H1 (cell line): ENCODE measurements around the gene AFF2. TPM values are rescaled to one million over a fixed set of nuclear protein-coding genes. Genes with fewer than 3 reads are reported as not detected.

Experiments used
- CTCF ChIA-PET: fragments of 300-600 bp; sonication (Branson Sonifier 250); formaldehyde crosslinking; loops from one replicate; lab custom pipeline; 2021; ENCODE audit not compliant: partially characterized antibody; lab: Charles Lee
- POLR2A ChIA-PET: fragments of 300-600 bp; sonication (Branson Sonifier 250); formaldehyde crosslinking; loops from one replicate; lab custom pipeline; 2021; ENCODE audit warnings: inconsistent platforms; ENCODE audit not compliant: partially characterized antibody; lab: Charles Lee
- DNase-seq, 2 experiments: peaks; one replicate each; pipeline versions ENCODE4 v3.0.0 to v3.0.0-alpha.2; 2010 to 2022; ENCODE audit warnings: low spot score in 2 of 2, low read depth in 1 of 2, mixed read lengths in 1 of 2
- FAIRE-seq: peaks from 2 replicates; lab custom pipeline; 2011; peaks lifted over from hg19 to GRCh38; lab: Jason Lieb, UNC
- H2AFZ ChIP-seq: 2 replicates; pipeline ENCODE4 v1.8.1; 2012; ENCODE audit warnings: low read length, inconsistent platforms
- H2AK5ac ChIP-seq: 2 replicates; pipeline ENCODE4 v1.6.1; 2013; ENCODE audit warnings: low read depth, low read length
- H2BK120ac ChIP-seq: replicated peaks from 2 replicates; pipeline ENCODE3; 2013; ENCODE audit warnings: low read depth, low read length, inconsistent platforms
- H2BK12ac ChIP-seq: 2 replicates; pipeline ENCODE4 v1.6.1; 2013; ENCODE audit warnings: low read depth, low read length
- H2BK15ac ChIP-seq: 2 replicates; pipeline ENCODE4 v1.6.1; 2013; ENCODE audit warnings: low read length
- H2BK20ac ChIP-seq: 2 replicates; pipeline ENCODE4 v1.6.1; 2013; ENCODE audit warnings: low read length
- H2BK5ac ChIP-seq: 2 replicates; pipeline ENCODE4 v1.6.1; 2013; ENCODE audit warnings: low read depth, low read length
- H3K14ac ChIP-seq: 2 replicates; pipeline ENCODE4 v1.6.1; 2013; ENCODE audit warnings: inconsistent platforms; ENCODE audit not compliant: insufficient read length
- H3K18ac ChIP-seq: 2 replicates; pipeline ENCODE4 v1.6.1; 2013; ENCODE audit warnings: low read length; ENCODE audit errors: extremely low read depth
- H3K23ac ChIP-seq: 2 replicates; pipeline ENCODE4 v1.6.1; 2013; ENCODE audit warnings: inconsistent platforms; ENCODE audit not compliant: insufficient read length
- H3K23me2 ChIP-seq: 2 replicates; pipeline ENCODE4 v1.6.1; 2013; ENCODE audit warnings: low read depth, low read length
- H3K27ac ChIP-seq: 2 replicates; pipeline ENCODE4 v1.6.1; 2011; ENCODE audit warnings: low read depth, low read length, inconsistent platforms
- H3K27me3 ChIP-seq, 4 experiments: replicated peaks in 1 of 4; 1 replicate in 1 of 4; 2 replicates in 3 of 4; pipeline versions ENCODE4 v1.6.1 to v1.8.1; 2011 to 2013; ENCODE audit warnings: low read length in 3 of 4, mild to moderate bottlenecking in 3 of 4, inconsistent platforms in 2 of 4, mixed read lengths in 2 of 4, moderate library complexity in 1 of 4; ENCODE audit not compliant: control insufficient read depth in 3 of 4, insufficient read depth in 3 of 4; ENCODE audit errors: extremely low read depth in 1 of 4
- H3K36me3 ChIP-seq, 4 experiments: 2 replicates each; pipeline versions ENCODE4 v1.6.1 to v1.8.1; 2011 to 2013; ENCODE audit warnings: mild to moderate bottlenecking in 4 of 4, low read length in 3 of 4, moderate library complexity in 2 of 4, control low read depth in 1 of 4, inconsistent platforms in 1 of 4; ENCODE audit not compliant: insufficient read depth in 4 of 4, control insufficient read depth in 2 of 4
- H3K4ac ChIP-seq: replicated peaks from 2 replicates; pipeline ENCODE3; 2013; ENCODE audit warnings: low read length, low read depth, mixed read lengths, inconsistent platforms; ENCODE audit not compliant: insufficient read length
- H3K4me1 ChIP-seq, 4 experiments: replicated peaks in 1 of 4; 1 replicate in 1 of 4; 2 replicates in 3 of 4; pipeline versions ENCODE4 v1.6.1 to v1.8.1; 2011 to 2013; ENCODE audit warnings: low read length in 3 of 4, inconsistent platforms in 2 of 4, mixed read lengths in 1 of 4; ENCODE audit not compliant: insufficient read depth in 4 of 4, control insufficient read depth in 3 of 4
- H3K4me2 ChIP-seq, 2 experiments: 2 replicates each; pipeline versions ENCODE4 v1.6.1 to v1.8.1; 2011 to 2013; ENCODE audit warnings: low read depth in 2 of 2, low read length in 2 of 2, control low read depth in 1 of 2, inconsistent platforms in 1 of 2, mild to moderate bottlenecking in 1 of 2; ENCODE audit not compliant: insufficient read depth in 1 of 2
- H3K4me3 ChIP-seq, 4 experiments: fragments of 200-600, 300-600 bp in 1 of 4; sonication (generic), shearing (Covaris generic), sonication (Bioruptor Twin) in 1 of 4; 2 replicates each; pipeline versions ENCODE4 v1.5.1 to v1.8.1; 2011 to 2016; ENCODE audit warnings: low read length in 4 of 4, low read depth in 3 of 4, control low read depth in 2 of 4, inconsistent platforms in 2 of 4, mild to moderate bottlenecking in 2 of 4, mixed read lengths in 1 of 4, moderate library complexity in 1 of 4; ENCODE audit not compliant: insufficient read depth in 2 of 4; ENCODE audit errors: extremely low read depth in 1 of 4
- H3K56ac ChIP-seq: replicated peaks from 2 replicates; pipeline ENCODE3; 2013; ENCODE audit warnings: low read depth, mild to moderate bottlenecking, mixed read lengths, low read length, inconsistent platforms; ENCODE audit not compliant: insufficient read length
- H3K79me1 ChIP-seq: 2 replicates; pipeline ENCODE4 v1.6.1; 2013; ENCODE audit warnings: low read depth, low read length, control low read depth
- H3K79me2 ChIP-seq, 2 experiments: 2 replicates each; pipeline versions ENCODE4 v1.6.1 to v1.8.1; 2012 to 2013; ENCODE audit warnings: low read length in 2 of 2, mild to moderate bottlenecking in 2 of 2, inconsistent platforms in 1 of 2; ENCODE audit not compliant: insufficient read depth in 2 of 2, control insufficient read depth in 1 of 2
- H3K9ac ChIP-seq, 4 experiments: replicated peaks in 1 of 4; 1 replicate in 1 of 4; 2 replicates in 3 of 4; pipeline versions ENCODE4 v1.6.1 to v1.8.1; 2011 to 2013; ENCODE audit warnings: low read depth in 3 of 4, low read length in 3 of 4, control low read depth in 2 of 4, mild to moderate bottlenecking in 2 of 4, moderate library complexity in 2 of 4, inconsistent platforms in 1 of 4; ENCODE audit errors: extremely low read depth in 1 of 4
- H3K9me3 ChIP-seq, 2 experiments: 2 replicates each; pipeline versions ENCODE4 v1.6.1 to v1.8.1; 2012 to 2013; ENCODE audit warnings: mild to moderate bottlenecking in 2 of 2, moderate library complexity in 2 of 2, control low read depth in 1 of 2, inconsistent platforms in 1 of 2, low read depth in 1 of 2, low read length in 1 of 2, mixed read lengths in 1 of 2; ENCODE audit not compliant: insufficient read depth in 2 of 2
- H4K20me1 ChIP-seq, 2 experiments: replicated peaks in 1 of 2; 2 replicates each; pipeline versions ENCODE3 to v1.8.1; 2011 to 2013; ENCODE audit warnings: inconsistent platforms in 2 of 2, low read length in 2 of 2, mild to moderate bottlenecking in 1 of 2; ENCODE audit not compliant: insufficient read depth in 2 of 2, control insufficient read depth in 1 of 2
- H4K5ac ChIP-seq: 2 replicates; pipeline ENCODE4 v1.6.1; 2013; ENCODE audit warnings: low read length, low read depth, mixed read lengths, inconsistent platforms; ENCODE audit not compliant: insufficient read length
- H4K8ac ChIP-seq: 2 replicates; pipeline ENCODE4 v1.8.0; 2013; ENCODE audit warnings: mild to moderate bottlenecking, moderate library complexity, low read length, inconsistent platforms; ENCODE audit not compliant: insufficient read depth; ENCODE audit errors: extremely low read depth
- H4K91ac ChIP-seq: replicated peaks from 2 replicates; pipeline ENCODE3; 2013; ENCODE audit warnings: low read length, mixed read lengths, inconsistent platforms; ENCODE audit not compliant: insufficient read length
- BRCA1 ChIP-seq: IDR thresholded peaks from 2 replicates; pipeline ENCODE4 v1.6.1; 2012; ENCODE audit warnings: low read depth, low read length, improper control_type of control experiment
- CHD2 ChIP-seq: IDR thresholded peaks from 2 replicates; pipeline ENCODE4 v1.6.1; 2012; ENCODE audit warnings: low read length, improper control_type of control experiment
- EZH2 ChIP-seq: fragments of 200-600 bp; sonication (generic); IDR thresholded peaks from 2 replicates; pipeline ENCODE4 v1.7.1; 2012; ENCODE audit warnings: low read depth, mild to moderate bottlenecking, moderate library complexity, low read length, inconsistent platforms; ENCODE audit not compliant: severe bottlenecking
- GTF2F1 ChIP-seq: IDR thresholded peaks from 2 replicates; pipeline ENCODE4 v1.6.1; 2012; ENCODE audit warnings: low read depth, low read length, improper control_type of control experiment, borderline replicate concordance
- POLR2AphosphoS5 ChIP-seq: IDR thresholded peaks from 2 replicates; pipeline ENCODE4 v1.6.1; 2011; ENCODE audit warnings: low read depth, low read length
- SRF ChIP-seq: IDR thresholded peaks from 2 replicates; pipeline ENCODE4 v1.6.1; 2011; ENCODE audit warnings: mild to moderate bottlenecking, low read depth, low read length, moderate library complexity
- SUZ12 ChIP-seq: fragments of 200-600 bp; sonication (generic); IDR thresholded peaks from 2 replicates; pipeline ENCODE4 v1.6.1; 2012; ENCODE audit warnings: mild to moderate bottlenecking, inconsistent platforms, low read length, moderate library complexity, mixed read lengths
- TAF7 ChIP-seq: optimal IDR thresholded peaks from 2 replicates; pipeline ENCODE3; 2011; ENCODE audit warnings: low read depth, mild to moderate bottlenecking, inconsistent platforms, low read length, moderate library complexity, borderline replicate concordance
- TBP ChIP-seq: IDR thresholded peaks from 2 replicates; pipeline ENCODE4 v1.6.1; 2011; ENCODE audit warnings: low read depth, low read length, improper control_type of control experiment
- WGBS, 2 experiments: shearing (Covaris generic) in 1 of 2; methylation state at CpG; one replicate each; pipeline versions ENCODE4 v1.1.6 to v1.1.7; 2013 to 2015; ENCODE audit warnings: low lambda C conversion rate in 2 of 2, mixed read lengths in 2 of 2, inconsistent platforms in 1 of 2, low coverage in 1 of 2, missing lambda C conversion rate in 1 of 2; ENCODE audit not compliant: insufficient replicate concordance in 2 of 2, insufficient coverage in 1 of 2, insufficient read length in 1 of 2; ENCODE audit errors: extremely low coverage in 1 of 2, missing lambda C conversion rate in 1 of 2; 5-methylcytosine and 5-hydroxymethylcytosine counted together
- polyA plus RNA-seq, 7 experiments: library from polyadenylated mRNA; depleted of rRNA in 3 of 7; stranded (reverse) in 5 of 7; unstranded in 2 of 7; fragments of >200 nt in 5 of 7; fragments of 200-250 nt in 2 of 7; gene quantifications; 1 replicate in 5 of 7; 2 replicates in 1 of 7; 4 replicates in 1 of 7; pipeline versions ENCODE4 v1.2.1 to v1.2.3, GENCODE V29; 2011 to 2013; ENCODE audit warnings: missing spikeins in 2 of 7, mixed read lengths in 2 of 7
- total RNA-seq: library from RNA; stranded (reverse); fragmentation: NEBNext Ultra II Directional; extraction: Animal tissue kit (Norgen Biotek cat#: 25700); gene quantifications from 2 replicates; pipeline ENCODE4 v1.2.1, GENCODE V29; 2021
- TF ChIP-seq, protein P1 (sequence below): IDR thresholded peaks from 2 replicates; pipeline ENCODE4 v1.6.1; 2011; ENCODE audit warnings: low read depth, mild to moderate bottlenecking, low read length; ENCODE audit not compliant: insufficient read depth

Gene AFF2
- total and polyA plus RNA-seq, 2 of the 8 experiments (the other 6 are each of a cell fraction or from before 2014, with no cell fraction given) = 2.0 to 7.3 TPM

DNA sequence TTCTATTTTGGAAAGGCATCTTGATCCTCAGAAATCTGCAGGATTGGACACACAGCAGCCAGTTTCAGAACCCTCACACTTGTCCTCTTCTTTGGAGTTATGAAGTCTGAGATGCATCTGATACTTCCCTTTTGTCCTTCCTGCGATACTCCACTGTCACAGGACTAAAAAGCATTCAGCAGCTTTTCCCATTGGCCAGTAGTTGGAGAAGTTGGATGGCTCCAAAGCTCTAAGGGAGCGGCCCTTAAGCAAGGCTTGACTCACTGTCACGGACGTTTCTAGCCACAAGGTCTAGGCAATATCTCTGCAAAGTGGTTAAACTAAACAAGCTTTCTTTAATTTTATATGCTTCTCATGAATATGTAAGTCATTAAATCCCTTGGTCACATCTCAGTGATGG, 417.0 kb downstream of the AFF2 start:
- H2BK5ac ChIP-seq = no peak overlapping the region

More for the DNA sequence above, 417.0 kb downstream of the AFF2 start:
- no peak overlapping the region for H3K27ac ChIP-seq
- 86% methylated on average over 4 of the region's 4 CpGs; no CpG with 5 or more reads in 1 of the 2 experiments for WGBS, 2 experiments
- no peak for DNase-seq
- no peak overlapping the region for H3K4me3 ChIP-seq
- no peak overlapping the region for H3K4me2 ChIP-seq
- H4K5ac ChIP-seq = no peak overlapping the region
- H2BK12ac ChIP-seq = no peak overlapping the region
- no peak overlapping the region for H4K8ac ChIP-seq
- FAIRE-seq = no peak
- TF ChIP-seq TAF7 (no peak), GTF2F1 (no peak), BRCA1 (no peak), CHD2 (no peak), SRF (no peak), TBP (no peak), POLR2AphosphoS5 (no peak), SUZ12 (no peak), EZH2 (no peak)
- TF ChIP-seq, protein P1, sequence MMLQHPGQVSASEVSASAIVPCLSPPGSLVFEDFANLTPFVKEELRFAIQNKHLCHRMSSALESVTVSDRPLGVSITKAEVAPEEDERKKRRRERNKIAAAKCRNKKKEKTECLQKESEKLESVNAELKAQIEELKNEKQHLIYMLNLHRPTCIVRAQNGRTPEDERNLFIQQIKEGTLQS = no peak
- H3K18ac ChIP-seq = no peak overlapping the region
- H3K9me3 ChIP-seq = no peaks in the 10 kb centered on the region
- ChIA-PET POLR2A (no interaction called here), CTCF (interaction anchor here (1.2 kb wide), 1 partner anchor 35 kb away, joined by 3 read pairs; no protein-coding TSS in a partner anchor)
- no peaks in the 10 kb centered on the region; the same call in 1 of the 2 replicates for H3K23me2 ChIP-seq
- H3K9ac ChIP-seq = no peak overlapping the region
- no peaks in the 10 kb centered on the region for H4K20me1 ChIP-seq
- H2BK15ac ChIP-seq = no peak overlapping the region
- H3K36me3 ChIP-seq = no peaks in the 10 kb centered on the region
- H3K23ac ChIP-seq = no peak overlapping the region
- H2AFZ ChIP-seq = no peak overlapping the region
- no peaks in the 10 kb centered on the region for H3K27me3 ChIP-seq
- no peaks in the 10 kb centered on the region for H3K79me1 ChIP-seq
- no peak overlapping the region for H3K56ac ChIP-seq
- H2AK5ac ChIP-seq = no peak overlapping the region
- H3K79me2 ChIP-seq = no peaks in the 10 kb centered on the region
- H4K91ac ChIP-seq = no peak overlapping the region
- H2BK20ac ChIP-seq = no peak overlapping the region
- no peaks in the 10 kb centered on the region for H3K4me1 ChIP-seq
- H3K4ac ChIP-seq = no peak overlapping the region
- no peak overlapping the region for H2BK120ac ChIP-seq
- H3K14ac ChIP-seq = no peak overlapping the region
